Medulla oblongata (tissue), 1 donor: ENCODE measurements around the gene CLEC10A.
A peak's percentile ranks its signal among the peaks of the same experiment; 100 is the strongest.
"Not testable (repeated sequence)": the region's sequence is repeated elsewhere in the genome, so short reads cannot be mapped to it uniquely, and the experiment has no call there.

Source experiments
- DNase-seq: peaks from one replicate; pipeline ENCODE4 v3.0.0-alpha.2; 2015; ENCODE audit errors: extremely low spot score

CLEC10A gene

GRCh38 chr17:7108981-7109380 is 28.9 kb upstream of the CLEC10A start:
- no peak for DNase-seq

GRCh38 chr17:7108560-7108925 is 28.5 kb upstream of the CLEC10A start:
- no peak for DNase-seq

- DNase-seq: no peak
These were observed 27.9 kb upstream of the CLEC10A start for GRCh38 chr17:7107795-7108559.

GRCh38 chr17:7107012-7107754 is 27.1 kb upstream of the CLEC10A start:
- no peak for DNase-seq

- no peak for DNase-seq
These were observed 22.4 kb upstream of the CLEC10A start for GRCh38 chr17:7102421-7102820.

GRCh38 chr17:7101531-7101930 is 21.5 kb upstream of the CLEC10A start:
- DNase-seq: no peak

GRCh38 chr17:7100641-7101379 is 20.8 kb upstream of the CLEC10A start:
- not testable (repeated sequence) for DNase-seq

GRCh38 chr17:7098802-7099459 is 18.9 kb upstream of the CLEC10A start:
- no peak for DNase-seq

- DNase-seq: no peak
These were observed 17.9 kb upstream of the CLEC10A start for GRCh38 chr17:7097940-7098339.

GRCh38 chr17:7095625-7096024 is 15.6 kb upstream of the CLEC10A start:
- DNase-seq: peak; percentile 54

GRCh38 chr17:7094652-7095019 is 14.6 kb upstream of the CLEC10A start:
- no peak for DNase-seq

GRCh38 chr17:7091311-7092005 is 11.4 kb upstream of the CLEC10A start:
- DNase-seq: not testable (repeated sequence)

- not testable (repeated sequence) for DNase-seq
These were observed 9.5 kb upstream of the CLEC10A start for GRCh38 chr17:7089570-7089969.

GRCh38 chr17:7088442-7088841 is 8.4 kb upstream of the CLEC10A start:
- DNase-seq: not testable (repeated sequence)

- DNase-seq: no peak
These were observed 4.0 kb upstream of the CLEC10A start for GRCh38 chr17:7084088-7084487.

GRCh38 chr17:7083592-7083991 is 3.5 kb upstream of the CLEC10A start:
- no peak for DNase-seq

- DNase-seq: no peak
These were observed 1.5 kb upstream of the CLEC10A start for GRCh38 chr17:7081341-7082062.

GRCh38 chr17:7080456-7081041 is 498 bp upstream of the CLEC10A start:
- peak; percentile 5 for DNase-seq

- no peak for DNase-seq
These were observed 1.3 kb downstream of the CLEC10A start for GRCh38 chr17:7078711-7079110.

- DNase-seq: no peak
These were observed 2.0 kb downstream of the CLEC10A start for GRCh38 chr17:7077911-7078546.
